Cerebellar cortex (tissue), 1 donor: ENCODE measurements around the gene ZSWIM9.
"Not testable (repeated sequence)": the region's sequence is repeated elsewhere in the genome, so short reads cannot be mapped to it uniquely, and the experiment has no call there.

Experiments
- DNase-seq: peaks from one replicate; pipeline ENCODE4 v3.0.0-alpha.2; 2015; ENCODE audit warnings: low spot score

The ZSWIM9 gene

GRCh38 chr19:48218997-48219396, 48.5 kb downstream of the ZSWIM9 start:
- no peak for DNase-seq

GRCh38 chr19:48220784-48221183, 50.3 kb downstream of the ZSWIM9 start:
- not testable (repeated sequence) for DNase-seq

- no peak for DNase-seq
These were observed 51.1 kb downstream of the ZSWIM9 start for GRCh38 chr19:48221628-48222027.

GRCh38 chr19:48230555-48231129, 60.2 kb downstream of the ZSWIM9 start:
- DNase-seq = no peak

- no peak for DNase-seq
These were observed 66.6 kb downstream of the ZSWIM9 start for GRCh38 chr19:48237057-48237456.

- no peak for DNase-seq
These were observed 68.6 kb downstream of the ZSWIM9 start for GRCh38 chr19:48239120-48239519.

- DNase-seq = no peak
These were observed 69.2 kb downstream of the ZSWIM9 start for GRCh38 chr19:48239582-48240141.

- DNase-seq = not testable (repeated sequence)
These were observed 71.3 kb downstream of the ZSWIM9 start for GRCh38 chr19:48241771-48242170.

GRCh38 chr19:48244281-48244680, 73.8 kb downstream of the ZSWIM9 start:
- DNase-seq = no peak

GRCh38 chr19:48246101-48246500, 75.6 kb downstream of the ZSWIM9 start:
- DNase-seq = no peak

- no peak for DNase-seq
These were observed 76.7 kb downstream of the ZSWIM9 start for GRCh38 chr19:48247212-48247611.
